Adrenal gland (tissue), 12 donors: ENCODE results near the gene RBPJ. TPM values are rescaled to one million over a fixed set of nuclear protein-coding genes. Genes with fewer than 3 reads are reported as not detected.

Experiments
- DNase-seq, 7 donors: peaks; one replicate each; pipeline ENCODE4 v3.0.0-alpha.2; 2019 to 2020
- H3K27ac ChIP-seq, 5 donors: fragments of 200-600 bp; sonication (generic) in 4 of 5; 1 replicate in 3 of 5; 2 replicates in 2 of 5; pipeline versions ENCODE4 v1.5.1 to v1.8.0; 2016 to 2020; ENCODE audit warnings: mild to moderate bottlenecking in 1 of 5
- H3K27me3 ChIP-seq: fragments of 200-600 bp; 2 replicates; pipeline ENCODE4 v1.8.0; 2021
- H3K36me3 ChIP-seq, 2 donors: fragments of 200-600 bp; replicated peaks in 1 of 2; 1 replicate in 1 of 2; 2 replicates in 1 of 2; pipeline versions ENCODE4 v1.5.1 to v1.8.0; 2018 to 2022
- H3K4me1 ChIP-seq, 2 donors: fragments of 200-600 bp; replicated peaks in 1 of 2; 1 replicate in 1 of 2; 2 replicates in 1 of 2; pipeline versions ENCODE4 v1.5.1 to v1.8.0; 2018 to 2021
- H3K4me3 ChIP-seq, 4 donors: fragments of 200-600 bp; sonication (generic) in 3 of 4; one replicate each; pipeline ENCODE4 v1.5.1; 2016 to 2018
- H3K9me3 ChIP-seq, 3 donors: fragments of 200-600 bp; sonication (generic) in 1 of 3; replicated peaks in 1 of 3; 1 replicate in 2 of 3; 2 replicates in 1 of 3; pipeline versions ENCODE4 v1.5.1 to v1.8.0; 2016 to 2021
- CTCF ChIP-seq, 6 experiments: fragments of 450-650 bp in 4 of 6; fragments of 200-600 bp in 2 of 6; sonication (generic) in 1 of 6; IDR thresholded peaks; 1 replicate in 5 of 6; 2 replicates in 1 of 6; pipeline versions ENCODE4 v1.5.1 to v1.8.0; 2016 to 2021; ENCODE audit warnings: antibody characterized with exemption in 6 of 6, mild to moderate bottlenecking in 2 of 6, moderate library complexity in 1 of 6
- POLR2A ChIP-seq, 2 donors: fragments of 450-650 bp; IDR thresholded peaks; one replicate each; pipeline ENCODE4 v1.6.1; 2017; ENCODE audit warnings: antibody characterized with exemption in 2 of 2, mild to moderate bottlenecking in 2 of 2, moderate library complexity in 1 of 2
- WGBS, 4 donors: extraction: QIAGEN DNeasy Blood & Tissue Kit in 2 of 4; methylation state at CpG; one replicate each; pipeline versions ENCODE4 v1.1.5 to v1.1.7; 2013 to 2017; 5-methylcytosine and 5-hydroxymethylcytosine counted together
- intact Hi-C, 2 donors: fragments of 100-400 bp; cut with DNase I; formaldehyde crosslinking; loops; one replicate each; pipeline versions ENCODE4 v1.14.1 to v1.15.0; 2022 to 2023
- polyA plus RNA-seq, 3 donors: library from polyadenylated mRNA; stranded (reverse); fragments of 200-250 nt in 2 of 3; fragments of 350-450 nt in 1 of 3; fragmentation: Illumina TruSeq in 1 of 3; extraction: RNeasy Lipid Tissue Mini Kit (QIAGEN cat#74804) in 1 of 3; gene quantifications; one replicate each; pipeline ENCODE4 v1.2.3, GENCODE V29; 2013 to 2014
- total RNA-seq, 9 donors: library from RNA; depleted of rRNA in 4 of 9; stranded (reverse); fragments of >200 nt in 4 of 9; fragments of 120-200 nt in 1 of 9; fragmentation: NEBNext Ultra II Directional in 1 of 9; extraction: Animal tissue kit (Norgen Biotek cat#: 25700) in 1 of 9; gene quantifications; one replicate each; pipeline versions ENCODE4 v1.1.0 to v1.2.4, GENCODE V29; 2013 to 2023
- donor health status: healthy with polysubstance abuse.
- donor health status: Bipolar disorder and iron deficiency.
- donor health status: DM: yes; HTN: yes; CAD: no.
- donor health status: DM: no; HTN: no; CAD: no.
- donor health status: DM: no; HTN: no; CAD: no.
- donor health status: DM: yes; HTN: yes; CAD: no.

RBPJ gene
- total and polyA plus RNA-seq, 12 donors, result 23.4 to 76.1 (median 51.8) TPM

- no peak for TF ChIP-seq POLR2A (IDR thresholded peaks at IDR 0.05)
- TF ChIP-seq CTCF (IDR thresholded peaks at IDR 0.05), result no peak
- WGBS, 4 donors, result 66 to 73% (median 69%) methylated on average over 4 of the region's 4 CpGs
- Histone ChIP-seq H3K27ac (no peak overlapping the region), H3K9me3 (no peaks in the 10 kb centered on the region), H3K4me3 (no peak overlapping the region), H3K4me1 (peaks cover 0 to 56% of the 10 kb centered on the region in 2 donors), H3K27me3 (no peaks in the 10 kb centered on the region), H3K36me3 (no peaks in the 10 kb centered on the region)
- DNase-seq, result no peak
- intact Hi-C loops, result no loop called here
Observed at GRCh38 chr4:26344901-26345564, 24.2 kb downstream of the RBPJ start.

GRCh38 chr4:26345565-26345938 is 24.7 kb downstream of the RBPJ start:
- Histone ChIP-seq H3K4me1 (peaks cover 0 to 54% of the 10 kb centered on the region in 2 donors), H3K9me3 (no peaks in the 10 kb centered on the region), H3K36me3 (no peaks in the 10 kb centered on the region), H3K27me3 (no peaks in the 10 kb centered on the region), H3K4me3 (no peak overlapping the region), H3K27ac (no peak overlapping the region)
- DNase-seq, result no peak
- 67 to 77% (median 72%) methylated on average over 3 of the region's 3 CpGs for WGBS, 4 donors
- no peak for TF ChIP-seq POLR2A (IDR thresholded peaks at IDR 0.05)
- no peak for TF ChIP-seq CTCF (IDR thresholded peaks at IDR 0.05)
- intact Hi-C loops, result no loop called here

- H3K4me3 ChIP-seq, result no peak overlapping the region
- H3K27me3 ChIP-seq, result no peaks in the 10 kb centered on the region
- intact Hi-C loops, result no loop called here
- no peak for DNase-seq
- H3K9me3 ChIP-seq, result no peaks in the 10 kb centered on the region
- H3K36me3 ChIP-seq, result no peaks in the 10 kb centered on the region
- WGBS, 4 donors, result 79 to 82% (median 80%) methylated on average over 6 of the region's 6 CpGs
- TF ChIP-seq POLR2A (IDR thresholded peaks at IDR 0.05), result no peak
- no peak for TF ChIP-seq CTCF (IDR thresholded peaks at IDR 0.05)
- H3K4me1 ChIP-seq, result peaks cover 0 to 47% of the 10 kb centered on the region in 2 donors
- H3K27ac ChIP-seq, result no peak overlapping the region
Observed at GRCh38 chr4:26346203-26346620, 25.4 kb downstream of the RBPJ start.

GRCh38 chr4:26349496-26349895 is 28.7 kb downstream of the RBPJ start:
- Histone ChIP-seq H3K27ac (no peak overlapping the region), H3K4me1 (peaks cover 1 to 29% of the 10 kb centered on the region in 2 donors), H3K27me3 (no peaks in the 10 kb centered on the region), H3K36me3 (no peaks in the 10 kb centered on the region), H3K4me3 (no peak overlapping the region), H3K9me3 (no peaks in the 10 kb centered on the region)
- no peak for TF ChIP-seq POLR2A (IDR thresholded peaks at IDR 0.05)
- TF ChIP-seq CTCF (IDR thresholded peaks at IDR 0.05), result no peak
- DNase-seq, result no peak
- WGBS, 4 donors, result 77 to 83% (median 78%) methylated on average over 2 of the region's 2 CpGs
- intact Hi-C loops, result no loop called here
